Bronchial epithelial cell (primary cell): ENCODE data around the gene EXOSC10. TPM values are rescaled to one million over a fixed set of nuclear protein-coding genes. Genes with fewer than 3 reads are reported as not detected.
"Not testable (repeated sequence)": the region's sequence is repeated elsewhere in the genome, so short reads cannot be mapped to it uniquely, and the experiment has no call there.

Source experiments
- DNase-seq: peaks from one replicate; pipeline ENCODE4 v3.0.0-alpha.2; 2010; ENCODE audit warnings: low read depth
- FAIRE-seq: peaks from 2 replicates; lab custom pipeline; 2011; peaks lifted over from hg19 to GRCh38; lab: Jason Lieb, UNC
- H3K27me3 ChIP-seq: 2 replicates; pipeline ENCODE4 v1.5.1; 2011; ENCODE audit warnings: low read length; ENCODE audit not compliant: control insufficient read depth, insufficient read depth
- H3K36me3 ChIP-seq: 2 replicates; pipeline ENCODE4 v1.5.1; 2011; ENCODE audit warnings: low read length; ENCODE audit not compliant: control insufficient read depth, insufficient read depth
- H3K4me3 ChIP-seq: 2 replicates; pipeline ENCODE4 v1.5.1; 2011; ENCODE audit warnings: mild to moderate bottlenecking, low read depth, low read length, control low read depth
- CTCF ChIP-seq: IDR thresholded peaks from 2 replicates; pipeline ENCODE4 v1.5.1; 2011; ENCODE audit warnings: mild to moderate bottlenecking, moderate library complexity, low read length, control low read depth, inconsistent platforms; ENCODE audit not compliant: insufficient read depth, severe bottlenecking
- total RNA-seq: library from RNA; depleted of rRNA; stranded (reverse); fragments of >200 nt; gene quantifications from 2 replicates; pipeline ENCODE4 v1.2.1, GENCODE V29; 2014

EXOSC10 gene
- total RNA-seq, 1 donor from 2014 or later: 37.4 TPM

- DNase-seq: no peak
- no peak for TF ChIP-seq CTCF
- FAIRE-seq: no peak
- Histone ChIP-seq H3K4me3 (no peak overlapping the region), H3K27me3 (no peaks in the 10 kb centered on the region), H3K36me3 (peaks cover 22% of the 10 kb centered on the region)
These were observed 21.0 kb downstream of the EXOSC10 start for GRCh38 chr1:11078631-11079030.

GRCh38 chr1:11073398-11073797 lies 26.3 kb downstream of the EXOSC10 start:
- not testable (repeated sequence) for H3K4me3 ChIP-seq, H3K27me3 ChIP-seq, DNase-seq, FAIRE-seq
- H3K36me3 ChIP-seq: peaks cover 31% of the 10 kb centered on the region

- DNase-seq (no peak), FAIRE-seq (no peak)
- Histone ChIP-seq H3K36me3 (peaks cover 37% of the 10 kb centered on the region), H3K4me3 (no peak overlapping the region), H3K27me3 (no peaks in the 10 kb centered on the region)
- TF ChIP-seq CTCF: no peak
These were observed 27.3 kb downstream of the EXOSC10 start for GRCh38 chr1:11072216-11072917.

- DNase-seq: no peak
- H3K27me3 ChIP-seq: no peaks in the 10 kb centered on the region
- peaks cover 35% of the 10 kb centered on the region for H3K36me3 ChIP-seq
- no peak for FAIRE-seq
- no peak for TF ChIP-seq CTCF
- H3K4me3 ChIP-seq: no peak overlapping the region
These were observed 28.0 kb downstream of the EXOSC10 start for GRCh38 chr1:11071463-11072215.

GRCh38 chr1:11070876-11071275 lies 28.8 kb downstream of the EXOSC10 start:
- FAIRE-seq (no peak), DNase-seq (no peak)
- no peak for TF ChIP-seq CTCF
- peaks cover 36% of the 10 kb centered on the region for H3K36me3 ChIP-seq
- no peak overlapping the region for H3K4me3 ChIP-seq
- no peaks in the 10 kb centered on the region for H3K27me3 ChIP-seq
